ENCODE data around the gene TSPAN9. TPM values are rescaled to one million over a fixed set of nuclear protein-coding genes. Genes with fewer than 3 reads are reported as not detected.

Gene TSPAN9
- total and polyA plus RNA-seq, 11 donors, result 70.0 to 387 (median 151) TPM

DNA sequence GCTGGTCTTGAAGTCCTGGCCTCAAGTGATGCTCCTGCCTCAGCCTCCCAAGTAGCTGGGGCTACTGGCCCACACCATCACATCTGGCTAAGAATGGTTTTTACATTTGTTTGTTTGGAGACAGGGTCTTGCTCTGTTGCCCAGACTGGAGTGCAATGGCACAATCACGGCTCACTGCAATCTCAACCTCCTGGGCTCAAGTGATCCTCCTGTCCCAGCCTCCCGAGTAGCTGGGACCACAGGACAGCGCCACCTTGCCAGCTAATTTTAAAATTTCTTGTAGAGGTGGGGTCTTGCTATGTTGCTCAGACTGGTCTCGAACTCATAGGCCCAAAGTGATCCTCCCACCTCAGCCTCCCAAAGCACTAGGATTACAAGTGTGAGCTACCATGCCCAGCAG lies 28.6 kb upstream of the TSPAN9 start:
- intact Hi-C loops (cut with DNase I), result no loop called here

DNA sequence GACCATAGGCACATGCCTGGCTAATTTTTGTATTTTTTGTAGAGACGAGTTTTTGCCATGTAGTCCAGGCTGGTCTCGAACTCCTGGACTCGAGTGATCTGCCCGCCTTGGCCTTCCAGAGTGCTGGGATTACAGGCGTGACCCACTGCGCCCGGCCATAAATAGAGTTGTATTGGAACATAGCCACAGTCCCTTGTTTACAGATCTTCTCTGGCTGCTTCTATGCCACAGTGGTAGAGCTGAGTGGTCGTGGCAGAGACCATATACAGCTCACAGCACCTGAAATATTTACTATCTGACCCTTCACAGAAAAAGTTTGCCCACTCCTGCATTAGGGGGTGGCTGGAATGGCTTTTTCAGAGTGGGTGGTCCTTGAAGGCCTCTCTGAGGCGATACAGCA lies 28.0 kb upstream of the TSPAN9 start:
- Histone ChIP-seq H3K4me3 (no peak overlapping the region), H3K36me3 (no peaks in the 10 kb centered on the region), H3K27ac (no peak overlapping the region), H3K4me1 (peaks cover 0 to 26% (median 6%) of the 10 kb centered on the region in 12 donors), H3K9me3 (no peaks in the 10 kb centered on the region), H3K27me3 (no peaks in the 10 kb centered on the region)
- intact Hi-C loops (cut with DNase I), result no loop called here
- ATAC-seq (no peak), DNase-seq (peak in 1 of 5 donors; percentile 14)
- WGBS, 4 donors, result 72 to 84% (median 83%) methylated on average over 9 of the region's 9 CpGs
- TF ChIP-seq, protein P1, sequence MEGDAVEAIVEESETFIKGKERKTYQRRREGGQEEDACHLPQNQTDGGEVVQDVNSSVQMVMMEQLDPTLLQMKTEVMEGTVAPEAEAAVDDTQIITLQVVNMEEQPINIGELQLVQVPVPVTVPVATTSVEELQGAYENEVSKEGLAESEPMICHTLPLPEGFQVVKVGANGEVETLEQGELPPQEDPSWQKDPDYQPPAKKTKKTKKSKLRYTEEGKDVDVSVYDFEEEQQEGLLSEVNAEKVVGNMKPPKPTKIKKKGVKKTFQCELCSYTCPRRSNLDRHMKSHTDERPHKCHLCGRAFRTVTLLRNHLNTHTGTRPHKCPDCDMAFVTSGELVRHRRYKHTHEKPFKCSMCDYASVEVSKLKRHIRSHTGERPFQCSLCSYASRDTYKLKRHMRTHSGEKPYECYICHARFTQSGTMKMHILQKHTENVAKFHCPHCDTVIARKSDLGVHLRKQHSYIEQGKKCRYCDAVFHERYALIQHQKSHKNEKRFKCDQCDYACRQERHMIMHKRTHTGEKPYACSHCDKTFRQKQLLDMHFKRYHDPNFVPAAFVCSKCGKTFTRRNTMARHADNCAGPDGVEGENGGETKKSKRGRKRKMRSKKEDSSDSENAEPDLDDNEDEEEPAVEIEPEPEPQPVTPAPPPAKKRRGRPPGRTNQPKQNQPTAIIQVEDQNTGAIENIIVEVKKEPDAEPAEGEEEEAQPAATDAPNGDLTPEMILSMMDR (IDR thresholded peaks at IDR 0.05), result no peak
- TF ChIP-seq POLR2A (IDR thresholded peaks at IDR 0.05), result no peak

More for the DNA sequence above, 28.6 kb upstream of the TSPAN9 start:
- peak in 1 of 5 donors; percentile 17 for DNase-seq
- Histone ChIP-seq H3K27me3 (no peaks in the 10 kb centered on the region), H3K27ac (peak overlapping the region in 6 of 12 donors; percentile 3 to 86 (median 60)), H3K4me1 (peaks cover 0 to 26% (median 6%) of the 10 kb centered on the region in 12 donors), H3K4me3 (no peak overlapping the region), H3K9me3 (no peaks in the 10 kb centered on the region), H3K36me3 (no peaks in the 10 kb centered on the region)
- WGBS, 4 donors, result 94 to 100% (median 97%) methylated on average over 4 of the region's 4 CpGs
- ATAC-seq, result no peak
- TF ChIP-seq POLR2A (IDR thresholded peaks at IDR 0.05), result no peak
- TF ChIP-seq, protein P1 (IDR thresholded peaks at IDR 0.05), result no peak

DNA sequence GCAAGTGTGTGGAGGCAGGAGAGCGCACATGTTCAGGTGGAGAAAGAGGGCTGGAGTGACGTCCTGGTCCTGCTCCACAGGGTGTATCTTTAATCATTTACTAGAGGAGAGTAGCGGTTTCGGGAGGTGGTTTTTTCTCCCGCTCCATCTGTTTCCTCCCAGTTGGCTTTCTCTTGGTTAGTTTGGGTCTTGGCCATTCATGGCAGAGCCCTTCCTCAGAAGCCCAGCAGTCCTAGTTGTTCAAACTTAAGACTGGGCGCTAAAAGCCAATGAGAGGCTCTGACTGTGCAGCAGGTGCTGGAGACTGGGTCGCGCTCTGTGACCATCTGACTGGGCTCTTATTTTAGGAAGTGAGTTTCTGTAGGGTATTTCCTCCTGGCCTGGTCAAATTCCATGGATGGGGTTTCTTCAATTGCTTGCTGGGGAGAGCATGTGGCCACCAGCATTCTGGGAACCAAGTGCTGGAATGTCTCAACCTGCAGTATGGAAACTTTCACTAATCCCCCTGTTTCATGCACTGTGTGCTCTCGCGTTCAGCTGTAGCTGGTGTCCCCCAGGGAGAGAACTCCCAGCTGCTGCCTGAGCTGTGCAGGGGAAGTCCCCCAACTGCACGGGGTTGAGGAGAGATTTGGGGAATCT lies 27.4 kb upstream of the TSPAN9 start:
- H3K27ac ChIP-seq, result no peak overlapping the region
- no peak for TF ChIP-seq POLR2A (IDR thresholded peaks at IDR 0.05)
- TF ChIP-seq, protein P1 (IDR thresholded peaks at IDR 0.05), result no peak
- intact Hi-C loops (cut with DNase I), result no loop called here
- no peaks in the 10 kb centered on the region for H3K36me3 ChIP-seq
- no peak overlapping the region for H3K4me3 ChIP-seq
- no peaks in the 10 kb centered on the region for H3K27me3 ChIP-seq
- peaks cover 0 to 26% (median 6%) of the 10 kb centered on the region in 12 donors for H3K4me1 ChIP-seq
- ATAC-seq (no peak), DNase-seq (peak in 1 of 5 donors; percentile 31)
- no peaks in the 10 kb centered on the region for H3K9me3 ChIP-seq
- WGBS, 4 donors, result 69 to 81% (median 76%) methylated on average over 11 of the region's 11 CpGs

DNA sequence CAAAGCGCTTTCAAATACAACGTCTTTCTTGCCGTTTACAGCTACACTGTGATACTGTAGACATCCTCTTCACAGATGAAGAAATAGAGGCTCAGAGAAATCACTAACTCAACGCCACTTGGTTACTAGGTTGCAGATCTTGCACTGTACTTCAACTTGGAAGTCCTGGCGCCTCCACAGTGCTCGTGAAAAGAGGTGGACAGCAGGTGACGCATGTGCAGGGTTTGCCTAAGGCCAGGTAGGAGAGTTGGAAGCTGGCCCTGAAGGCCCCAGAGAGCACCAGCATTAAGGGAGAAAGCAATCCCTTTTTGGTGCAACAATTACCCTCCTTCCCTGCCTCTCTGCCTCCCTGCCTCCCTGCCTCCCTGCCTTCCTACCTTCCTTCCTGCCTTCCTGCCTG lies 22.8 kb upstream of the TSPAN9 start:
- intact Hi-C loops (cut with DNase I), result no loop called here
- peaks cover 0 to 12% (median 5%) of the 10 kb centered on the region in 12 donors for H3K4me1 ChIP-seq
- no peak overlapping the region for H3K27ac ChIP-seq
- TF ChIP-seq, protein P1 (IDR thresholded peaks at IDR 0.05), result no peak
- TF ChIP-seq POLR2A (IDR thresholded peaks at IDR 0.05), result no peak
- no peak overlapping the region for H3K4me3 ChIP-seq
- H3K27me3 ChIP-seq, result peaks cover 0 to 5% (median 0%) of the 10 kb centered on the region in 9 donors
- DNase-seq, result peak in 1 of 5 donors; percentile 7
- 85 to 96% (median 89%) methylated on average over 7 of the region's 7 CpGs for WGBS, 4 donors
- H3K36me3 ChIP-seq, result no peaks in the 10 kb centered on the region
- ATAC-seq, result peak in 1 of 4 donors; percentile 13
- no peaks in the 10 kb centered on the region for H3K9me3 ChIP-seq

Measured in heart left ventricle (tissue), 16 donors.